Daoy (cell line): ENCODE results near the gene FOXL2. TPM values are rescaled to one million over a fixed set of nuclear protein-coding genes. Genes with fewer than 3 reads are reported as not detected.

Experiments used
- DNase-seq: peaks from one replicate; pipeline ENCODE4 v3.0.0-alpha.2; 2015; ENCODE audit warnings: low read depth
- total RNA-seq: library from RNA; depleted of rRNA; stranded (reverse); fragments of >200 nt; shearing (Covaris generic); gene quantifications from 2 replicates; pipeline ENCODE4 v1.2.3, GENCODE V29; 2014; rRNA removed

FOXL2 gene
- 8.0 and 9.0 TPM in 2 replicates for total RNA-seq

- peak; percentile 95 for DNase-seq
Observed at GRCh38 chr3:138946663-138947494, at the start of gene FOXL2, which contains the start of gene FOXL2NB. Gene FOXL2 (minus strand): TSS chr3:138947137. CDS start chr3:138946722, 415 bp downstream. Gene FOXL2NB (plus strand): TSS chr3:138947217. CDS start chr3:138947365, 148 bp downstream.

GRCh38 chr3:138995706-138996105 is 48.8 kb upstream of the FOXL2 start:
- DNase-seq, result no peak

GRCh38 chr3:138987181-138987580 is 40.2 kb upstream of the FOXL2 start:
- DNase-seq, result no peak

GRCh38 chr3:138985932-138986331 is 39.0 kb upstream of the FOXL2 start:
- DNase-seq, result no peak

GRCh38 chr3:138984816-138985215 is 37.9 kb upstream of the FOXL2 start:
- no peak for DNase-seq

- DNase-seq, result no peak
Observed at GRCh38 chr3:138976047-138976446, 29.1 kb upstream of the FOXL2 start.

- peak; percentile 23 for DNase-seq
Observed at GRCh38 chr3:138975351-138975750, 28.4 kb upstream of the FOXL2 start.

- DNase-seq, result peak; percentile 81
Observed at GRCh38 chr3:138974462-138974861, 27.5 kb upstream of the FOXL2 start.

- no peak for DNase-seq
Observed at GRCh38 chr3:138972941-138973340, 26.0 kb upstream of the FOXL2 start.

GRCh38 chr3:138971766-138972320 is 24.9 kb upstream of the FOXL2 start:
- peak; percentile 52 for DNase-seq

- no peak for DNase-seq
Observed at GRCh38 chr3:138964923-138965322, 18.0 kb upstream of the FOXL2 start.

- DNase-seq, result no peak
Observed at GRCh38 chr3:138964264-138964663, 17.3 kb upstream of the FOXL2 start.

GRCh38 chr3:138962854-138963560 is 16.1 kb upstream of the FOXL2 start:
- no peak for DNase-seq

GRCh38 chr3:138960417-138960852 is 13.5 kb upstream of the FOXL2 start:
- no peak for DNase-seq

- DNase-seq, result no peak
Observed at GRCh38 chr3:138950701-138951100, 3.8 kb upstream of the FOXL2 start.

- peak; percentile 52 for DNase-seq
Observed at GRCh38 chr3:138950006-138950644, 3.2 kb upstream of the FOXL2 start.

- DNase-seq, result peak; percentile 21
Observed at GRCh38 chr3:138949445-138950005, 2.6 kb upstream of the FOXL2 start.

GRCh38 chr3:138949002-138949418 is 2.1 kb upstream of the FOXL2 start:
- DNase-seq, result no peak

GRCh38 chr3:138948371-138949001 is 1.5 kb upstream of the FOXL2 start:
- DNase-seq, result peak; percentile 34

- peak; percentile 47 for DNase-seq
Observed at GRCh38 chr3:138947495-138948121, 671 bp upstream of the FOXL2 start.
